Caco-2 (cell line): Measurements from ENCODE around the gene HAND2. TPM values are rescaled to one million over a fixed set of nuclear protein-coding genes. Genes with fewer than 3 reads are reported as not detected.

ENCODE experiments used
- BruUV-seq: library from RNA; stranded (reverse); fragments of 400-500 nt; replicated peaks from 2 replicates; lab custom pipeline; 2021; lab: Mats Ljungman, UMichigan
- CTCF ChIA-PET: fragments of 300-600 bp; sonication (Branson Sonifier 250); formaldehyde crosslinking; loops from one replicate; lab custom pipeline; 2022; ENCODE audit warnings: antibody characterized with exemption; lab: Charles Lee
- POLR2A ChIA-PET: fragments of 300-600 bp; sonication (Branson Sonifier 250); formaldehyde crosslinking; loops from one replicate; lab custom pipeline; 2022; ENCODE audit warnings: antibody characterized with exemption; lab: Charles Lee
- DNase-seq, 2 experiments: peaks; one replicate each; pipeline versions ENCODE4 v3.0.0 to v3.0.0-alpha.2; 2020 to 2022
- H3K27me3 ChIP-seq: replicated peaks from 2 replicates; pipeline ENCODE4 v1.6.0; 2011; ENCODE audit warnings: low read length; ENCODE audit not compliant: control insufficient read depth, insufficient read depth
- H3K36me3 ChIP-seq: 2 replicates; pipeline ENCODE4 v1.5.1; 2011; ENCODE audit warnings: low read length; ENCODE audit not compliant: control insufficient read depth, insufficient read depth
- H3K4me1 ChIP-seq: fragments of 250-450 bp; sonication (Bioruptor Pico); 2 replicates; pipeline ENCODE4 v1.5.1; 2020; ENCODE audit warnings: mild to moderate bottlenecking
- H3K4me3 ChIP-seq: 2 replicates; pipeline ENCODE4 v1.5.1; 2011; ENCODE audit warnings: low read depth, mild to moderate bottlenecking, control low read depth, low read length
- H3K9me3 ChIP-seq: fragments of 250-450 bp; sonication (Bioruptor Pico); 2 replicates; pipeline ENCODE4 v1.5.1; 2020; ENCODE audit warnings: mild to moderate bottlenecking, moderate library complexity
- H3K27ac Mint-ChIP-seq: one replicate; pipeline ENCODE4 v1.8.0; 2022; ENCODE audit warnings: mixed read lengths; ENCODE audit not compliant: unreplicated experiment
- H3K27me3 Mint-ChIP-seq: one replicate; pipeline ENCODE4 v1.8.0; 2022; ENCODE audit warnings: mixed read lengths; ENCODE audit not compliant: insufficient read depth, unreplicated experiment
- H3K36me3 Mint-ChIP-seq: one replicate; pipeline ENCODE4 v1.8.0; 2022; ENCODE audit warnings: mild to moderate bottlenecking, mixed read lengths; ENCODE audit not compliant: insufficient read depth, unreplicated experiment
- H3K4me1 Mint-ChIP-seq: one replicate; pipeline ENCODE4 v1.8.0; 2022; ENCODE audit warnings: low read depth, mixed read lengths; ENCODE audit not compliant: unreplicated experiment
- H3K4me3 Mint-ChIP-seq: one replicate; pipeline ENCODE4 v1.8.0; 2022; ENCODE audit warnings: mild to moderate bottlenecking, moderate library complexity, mixed read lengths; ENCODE audit not compliant: unreplicated experiment
- H3K9me3 Mint-ChIP-seq: one replicate; pipeline ENCODE4 v1.8.0; 2022; ENCODE audit warnings: mixed read lengths; ENCODE audit not compliant: unreplicated experiment
- intact Hi-C: fragments of 100-400 bp; cut with micrococcal nuclease; formaldehyde crosslinking; loops from one replicate; pipeline ENCODE4 v1.10.0; 2022; ENCODE audit not compliant: unreplicated experiment
- total RNA-seq: library from RNA; stranded (reverse); gene quantifications from 2 replicates; pipeline ENCODE4 v1.2.3, GENCODE V29; 2022
- TF ChIP-seq, protein P1 (sequence below), 2 experiments: fragments of 200-600 bp in 1 of 2; IDR thresholded peaks; 1 replicate in 1 of 2; 2 replicates in 1 of 2; pipeline versions ENCODE4 v1.5.1 to v1.8.0; 2011 to 2022; ENCODE audit warnings: antibody characterized with exemption in 1 of 2, control low read depth in 1 of 2, inconsistent platforms in 1 of 2, low read depth in 1 of 2, low read length in 1 of 2, mild to moderate bottlenecking in 1 of 2, moderate library complexity in 1 of 2; ENCODE audit not compliant: insufficient read depth in 1 of 2, severe bottlenecking in 1 of 2, unreplicated experiment in 1 of 2

The HAND2 gene
- total RNA-seq, 1 experiment from 2014 or later, result not detected

DNA sequence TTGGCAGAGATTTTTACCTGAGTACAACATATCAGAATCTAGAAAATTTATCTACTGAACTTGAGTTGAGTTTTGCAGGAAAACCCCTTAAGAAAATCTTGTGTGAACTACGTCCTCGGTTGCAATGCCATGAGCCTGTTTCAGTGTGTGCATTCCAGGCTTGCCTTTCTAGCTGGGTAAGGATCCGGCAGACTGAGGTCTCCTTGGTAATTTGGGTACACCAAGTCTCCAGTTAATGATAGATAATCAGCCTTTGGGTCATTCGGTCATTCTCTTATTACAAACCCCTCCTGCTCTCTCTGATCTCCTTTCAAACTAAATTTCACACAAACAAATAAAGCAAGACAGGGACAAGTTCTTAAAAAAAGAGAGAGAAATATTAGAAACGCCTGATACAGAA, 5.9 kb upstream of the HAND2 start:
- POLR2A ChIA-PET, result no interaction called here
- TF ChIP-seq, protein P1, sequence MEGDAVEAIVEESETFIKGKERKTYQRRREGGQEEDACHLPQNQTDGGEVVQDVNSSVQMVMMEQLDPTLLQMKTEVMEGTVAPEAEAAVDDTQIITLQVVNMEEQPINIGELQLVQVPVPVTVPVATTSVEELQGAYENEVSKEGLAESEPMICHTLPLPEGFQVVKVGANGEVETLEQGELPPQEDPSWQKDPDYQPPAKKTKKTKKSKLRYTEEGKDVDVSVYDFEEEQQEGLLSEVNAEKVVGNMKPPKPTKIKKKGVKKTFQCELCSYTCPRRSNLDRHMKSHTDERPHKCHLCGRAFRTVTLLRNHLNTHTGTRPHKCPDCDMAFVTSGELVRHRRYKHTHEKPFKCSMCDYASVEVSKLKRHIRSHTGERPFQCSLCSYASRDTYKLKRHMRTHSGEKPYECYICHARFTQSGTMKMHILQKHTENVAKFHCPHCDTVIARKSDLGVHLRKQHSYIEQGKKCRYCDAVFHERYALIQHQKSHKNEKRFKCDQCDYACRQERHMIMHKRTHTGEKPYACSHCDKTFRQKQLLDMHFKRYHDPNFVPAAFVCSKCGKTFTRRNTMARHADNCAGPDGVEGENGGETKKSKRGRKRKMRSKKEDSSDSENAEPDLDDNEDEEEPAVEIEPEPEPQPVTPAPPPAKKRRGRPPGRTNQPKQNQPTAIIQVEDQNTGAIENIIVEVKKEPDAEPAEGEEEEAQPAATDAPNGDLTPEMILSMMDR (IDR thresholded peaks at IDR 0.05; ENCODE audit: insufficient read depth in 1 of 2, low read depth in 1 of 2, low read length in 1 of 2, severe bottlenecking in 1 of 2, unreplicated experiment in 1 of 2), result no peak
- Mint-ChIP-seq H3K4me1 (no peaks in the 10 kb centered on the region), H3K9me3 (no peaks in the 10 kb centered on the region), H3K36me3 (no peaks in the 10 kb centered on the region), H3K27ac (no peak overlapping the region), H3K27me3 (peaks cover 27% of the 10 kb centered on the region), H3K4me3 (no peak overlapping the region)
- Histone ChIP-seq H3K36me3 (no peaks in the 10 kb centered on the region), H3K4me1 (no peaks in the 10 kb centered on the region), H3K4me3 (no peak overlapping the region), H3K9me3 (no peaks in the 10 kb centered on the region), H3K27me3 (no peaks in the 10 kb centered on the region)
- CTCF ChIA-PET, result no interaction called here
- intact Hi-C loops, result loop anchor here (10.0 kb wide), 1 partner anchor 199 kb away; no protein-coding TSS in a partner anchor
- no peak for DNase-seq
- no TSS peak for BruUV-seq

DNA sequence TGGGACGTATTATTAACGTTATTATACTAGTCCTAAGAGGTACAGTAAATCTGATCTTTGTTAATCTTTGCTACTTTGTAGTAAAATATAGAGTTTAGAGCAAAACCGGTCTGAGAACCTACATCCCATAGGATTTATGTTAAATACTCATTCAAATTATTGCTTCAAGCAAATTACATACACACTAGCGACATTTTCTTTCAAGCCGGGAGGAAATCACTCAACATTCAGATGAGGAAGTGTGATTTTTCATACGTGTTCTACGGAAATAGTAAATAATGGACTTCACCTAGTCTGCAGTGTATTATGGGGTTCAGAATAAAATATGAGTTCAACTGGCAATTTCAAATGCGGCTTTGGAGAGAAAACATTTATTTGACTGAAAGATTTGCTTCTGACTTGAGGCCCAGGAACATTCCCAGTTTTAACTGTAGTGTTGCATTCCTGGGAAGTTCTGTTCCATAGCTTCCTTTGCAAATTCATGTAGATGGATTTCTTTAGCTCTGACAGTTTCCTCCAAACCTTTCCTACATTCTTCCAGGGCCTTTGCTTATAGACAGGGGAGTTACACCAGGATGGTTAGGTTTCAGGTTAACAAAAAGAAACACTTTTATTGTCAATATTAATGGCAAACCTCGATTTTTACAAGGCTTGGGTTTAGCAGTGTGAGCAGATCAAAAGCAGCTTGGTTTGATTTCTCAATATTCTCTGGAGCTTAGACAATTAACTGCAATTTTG, 5.3 kb upstream of the HAND2 start:
- peaks cover 26% of the 10 kb centered on the region for H3K27me3 Mint-ChIP-seq
- H3K4me3 ChIP-seq, result no peak overlapping the region
- no peak for DNase-seq
- H3K36me3 Mint-ChIP-seq, result no peaks in the 10 kb centered on the region
- no TSS peak for BruUV-seq
- H3K9me3 ChIP-seq, result no peaks in the 10 kb centered on the region
- H3K9me3 Mint-ChIP-seq, result no peaks in the 10 kb centered on the region
- ChIA-PET POLR2A (no interaction called here), CTCF (no interaction called here)
- intact Hi-C loops, result loop anchor here (10.0 kb wide), 1 partner anchor 199 kb away; no protein-coding TSS in a partner anchor
- H3K36me3 ChIP-seq, result no peaks in the 10 kb centered on the region
- no peaks in the 10 kb centered on the region for H3K27me3 ChIP-seq
- H3K27ac Mint-ChIP-seq, result no peak overlapping the region
- TF ChIP-seq, protein P1 (IDR thresholded peaks at IDR 0.05; ENCODE audit: insufficient read depth in 1 of 2, low read depth in 1 of 2, low read length in 1 of 2, severe bottlenecking in 1 of 2, unreplicated experiment in 1 of 2), result no peak
- H3K4me1 Mint-ChIP-seq, result no peaks in the 10 kb centered on the region
- H3K4me1 ChIP-seq, result no peaks in the 10 kb centered on the region
- no peak overlapping the region for H3K4me3 Mint-ChIP-seq

- intact Hi-C loops, result loop anchor here (10.0 kb wide), 1 partner anchor 200 kb away; no protein-coding TSS in a partner anchor
- Histone ChIP-seq H3K4me3 (no peak overlapping the region), H3K27me3 (no peaks in the 10 kb centered on the region), H3K4me1 (no peaks in the 10 kb centered on the region), H3K9me3 (no peaks in the 10 kb centered on the region), H3K36me3 (no peaks in the 10 kb centered on the region)
- H3K27ac Mint-ChIP-seq, result no peak overlapping the region
- no peak overlapping the region for H3K4me3 Mint-ChIP-seq
- no peak for DNase-seq
- CTCF ChIA-PET, result no interaction called here
- TF ChIP-seq, protein P1 (IDR thresholded peaks at IDR 0.05; ENCODE audit: insufficient read depth in 1 of 2, low read depth in 1 of 2, low read length in 1 of 2, severe bottlenecking in 1 of 2, unreplicated experiment in 1 of 2), result no peak
- H3K4me1 Mint-ChIP-seq, result no peaks in the 10 kb centered on the region
- H3K36me3 Mint-ChIP-seq, result no peaks in the 10 kb centered on the region
- H3K9me3 Mint-ChIP-seq, result no peaks in the 10 kb centered on the region
- H3K27me3 Mint-ChIP-seq, result peaks cover 20% of the 10 kb centered on the region
- POLR2A ChIA-PET, result no interaction called here
- no TSS peak for BruUV-seq
Observed at GRCh38 chr4:173534434-173534833, 4.4 kb upstream of the HAND2 start.
